Measurements from ENCODE around the gene MACROD2.

MACROD2 gene

DNA sequence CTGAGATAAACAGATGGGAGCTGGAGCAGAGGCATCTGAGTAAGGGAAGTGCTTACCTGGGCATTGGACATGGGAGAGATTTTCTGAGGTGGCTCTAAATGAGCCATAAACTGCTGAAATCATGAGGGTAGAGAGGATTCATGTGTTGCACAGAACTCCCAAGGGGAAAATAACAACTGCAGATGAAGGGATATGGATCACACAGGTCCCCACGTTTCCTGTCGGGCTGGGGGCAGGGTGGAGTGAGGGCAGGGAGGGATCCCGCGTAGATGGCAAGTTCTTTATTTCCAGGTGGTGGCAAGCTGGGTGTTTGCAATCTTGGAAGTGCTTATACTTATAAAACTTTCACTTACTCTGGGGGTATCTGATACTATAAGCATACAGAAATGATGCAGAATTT is 764.7 kb downstream of the MACROD2 start:
- DNase-seq (ENCODE audit: low read depth), result no peak

DNA sequence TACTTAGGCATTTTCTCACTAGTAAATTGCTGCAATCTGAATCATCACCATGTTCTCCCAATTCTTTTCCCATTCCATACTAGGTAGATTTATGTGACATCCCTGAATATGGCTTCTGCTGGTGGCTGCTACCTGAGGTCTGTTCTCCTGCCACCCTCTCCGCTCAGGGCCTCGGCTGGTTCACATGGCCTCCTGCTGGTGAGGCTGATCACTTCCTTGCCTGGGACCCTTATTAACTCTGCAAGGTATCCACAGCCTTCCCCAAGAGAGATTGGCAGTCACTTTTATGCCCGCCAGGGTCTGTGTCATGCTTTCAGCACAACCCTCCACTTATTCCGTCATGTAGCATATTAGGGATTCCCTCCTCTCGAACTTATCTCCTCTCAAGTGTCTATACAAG is 766.6 kb downstream of the MACROD2 start:
- DNase-seq (ENCODE audit: low read depth), result no peak

DNA sequence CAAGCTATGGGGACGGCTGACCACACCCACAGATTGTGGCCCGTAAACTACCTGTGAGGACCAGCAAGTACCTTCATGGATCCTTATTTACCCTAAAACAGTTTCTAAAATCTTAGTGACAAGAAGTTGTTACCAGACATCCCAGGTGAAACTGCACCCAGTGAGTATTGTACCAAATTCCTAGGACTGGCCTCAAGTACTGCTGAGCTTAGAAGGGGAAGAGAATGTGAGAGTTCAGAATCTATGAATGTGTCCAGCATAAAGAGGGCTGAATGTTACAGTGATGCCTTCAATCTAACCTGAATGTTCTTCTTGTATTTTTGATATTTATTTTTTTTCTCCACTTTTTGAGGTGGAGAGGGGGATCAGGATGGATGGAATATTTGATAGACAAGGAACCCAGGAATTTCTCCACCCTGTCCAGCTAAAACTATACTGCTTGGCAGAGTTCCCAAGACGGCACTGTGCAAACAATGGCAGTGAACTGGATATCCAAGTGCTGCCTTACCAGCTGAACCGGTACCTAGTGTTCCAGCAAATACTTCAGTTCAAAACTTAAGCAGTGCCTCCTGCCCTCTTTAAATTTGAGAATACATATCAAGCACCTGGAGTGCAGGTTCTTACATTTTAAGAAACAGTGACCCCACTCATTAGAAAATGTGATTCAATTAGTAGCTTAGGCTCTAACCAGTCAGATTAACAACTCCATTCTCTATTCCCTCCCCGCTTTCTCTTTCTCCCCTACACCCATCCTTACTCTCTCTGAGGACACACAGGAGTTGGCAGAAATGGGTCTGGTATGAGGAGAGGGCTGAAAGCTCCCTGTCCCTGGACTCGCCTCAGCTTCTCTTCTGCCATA is 769.4 kb downstream of the MACROD2 start:
- DNase-seq (ENCODE audit: low read depth), result no peak

DNA sequence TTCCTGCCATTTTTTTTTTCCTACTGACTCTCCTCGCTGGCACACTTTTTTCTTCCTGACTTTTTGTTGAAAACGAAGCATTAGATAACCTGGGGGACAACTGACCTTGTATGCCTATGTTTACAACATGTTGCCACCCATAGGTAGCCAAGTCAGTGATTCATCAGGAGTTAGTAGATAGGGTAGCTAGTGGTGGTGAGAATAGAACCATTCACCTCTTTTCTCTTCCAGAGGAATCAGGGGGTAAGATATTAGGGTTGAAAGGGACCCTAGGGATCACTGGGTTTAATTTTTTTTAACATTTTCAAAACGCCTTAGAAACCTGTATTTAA is 770.0 kb downstream of the MACROD2 start:
- DNase-seq (ENCODE audit: low read depth), result no peak

DNA sequence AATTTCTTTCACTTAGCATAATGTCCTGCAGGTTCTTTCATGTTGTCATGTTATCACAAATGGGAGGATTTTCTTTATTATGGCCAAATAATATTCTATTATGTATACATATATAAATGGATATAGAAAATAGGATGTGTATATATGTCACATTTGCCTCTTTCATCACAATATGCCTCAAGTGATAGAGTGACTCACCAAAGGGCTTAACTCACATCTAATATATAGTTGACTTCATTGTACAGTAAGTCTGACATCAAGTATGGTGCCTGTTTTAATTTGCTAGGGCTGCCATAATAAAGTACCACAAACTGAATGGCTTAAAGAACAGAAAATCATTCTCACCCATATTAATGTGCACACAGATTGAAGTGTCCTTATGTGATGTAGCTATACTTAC is 778.2 kb downstream of the MACROD2 start:
- DNase-seq (ENCODE audit: low read depth), result no peak

DNA sequence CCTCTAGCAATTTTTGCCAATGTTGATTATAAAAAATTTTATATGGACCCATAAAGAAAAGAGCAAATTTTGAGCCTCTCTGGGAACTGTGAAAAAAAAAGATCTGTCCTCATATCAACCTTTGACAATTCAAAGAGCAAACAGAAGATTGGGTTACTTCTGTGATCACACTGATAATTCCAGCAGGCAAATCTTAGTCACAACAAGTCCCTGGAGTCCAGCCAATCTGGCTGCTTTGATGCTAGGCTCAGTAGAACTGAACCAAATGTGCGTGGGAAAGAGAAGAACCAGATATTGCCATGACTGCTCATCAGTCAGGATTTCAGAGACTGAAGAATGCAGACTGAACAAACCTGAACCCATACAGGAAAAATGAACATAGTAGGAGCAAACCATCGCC is 780.5 kb downstream of the MACROD2 start:
- no peak for DNase-seq (ENCODE audit: low read depth)

DNA sequence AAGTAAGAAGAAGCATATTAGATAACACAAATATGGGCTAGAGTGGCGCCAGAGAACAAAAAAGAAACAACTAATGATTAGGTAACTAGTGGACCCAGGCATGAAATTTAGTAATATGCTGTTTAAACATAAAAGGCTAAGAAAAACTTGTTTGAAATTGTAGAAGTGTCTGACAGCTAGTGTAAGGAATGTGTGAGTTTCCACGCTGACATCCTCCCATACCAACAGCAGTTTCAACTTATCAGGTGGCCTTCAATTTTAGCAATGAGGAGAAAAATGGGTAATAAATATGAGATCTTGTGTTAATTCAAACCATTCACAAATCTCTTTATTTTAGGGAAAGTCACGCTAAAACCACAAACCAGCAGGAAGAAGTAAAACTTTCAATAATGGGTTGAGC is 782.3 kb downstream of the MACROD2 start:
- no peak for DNase-seq (ENCODE audit: low read depth)

DNA sequence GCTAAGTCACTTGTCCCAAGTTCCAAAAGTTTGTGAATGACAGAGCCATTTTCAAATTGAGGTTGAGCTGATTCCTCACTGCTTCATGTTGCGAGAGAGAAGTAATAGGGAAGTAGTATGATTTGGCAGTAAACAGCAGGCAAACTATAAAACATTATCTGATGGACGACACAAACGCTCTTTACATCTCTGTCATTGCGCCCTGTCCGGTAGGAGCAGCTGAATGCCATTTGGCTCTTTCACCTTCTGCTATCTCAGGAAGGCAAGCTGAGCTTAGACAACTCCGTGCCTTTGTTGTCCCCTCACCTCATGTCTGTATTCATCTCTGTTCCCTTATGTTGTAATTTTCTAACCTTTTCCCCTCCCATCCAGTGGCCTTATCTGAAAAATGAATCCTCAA is 782.8 kb downstream of the MACROD2 start:
- DNase-seq (ENCODE audit: low read depth), result no peak

DNA sequence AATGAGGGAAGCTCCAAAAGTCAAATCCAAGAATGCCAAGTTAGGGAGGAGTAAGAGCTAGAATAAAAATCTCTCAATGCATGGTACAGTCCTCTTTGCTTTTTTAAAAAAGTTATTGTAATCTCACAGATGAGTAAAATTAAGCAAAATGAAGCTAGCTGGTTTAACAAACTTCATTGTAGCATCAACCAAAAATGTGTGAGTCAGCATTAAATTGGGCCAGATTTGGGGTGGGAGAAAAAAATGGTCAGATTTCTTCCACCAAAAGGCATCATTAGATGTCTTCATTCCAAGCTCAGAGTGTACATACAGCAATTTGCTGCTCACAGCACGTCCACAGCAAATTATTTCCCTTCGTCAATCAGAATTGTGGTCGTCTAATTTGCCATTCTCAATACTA is 783.6 kb downstream of the MACROD2 start:
- no peak for DNase-seq (ENCODE audit: low read depth)

DNA sequence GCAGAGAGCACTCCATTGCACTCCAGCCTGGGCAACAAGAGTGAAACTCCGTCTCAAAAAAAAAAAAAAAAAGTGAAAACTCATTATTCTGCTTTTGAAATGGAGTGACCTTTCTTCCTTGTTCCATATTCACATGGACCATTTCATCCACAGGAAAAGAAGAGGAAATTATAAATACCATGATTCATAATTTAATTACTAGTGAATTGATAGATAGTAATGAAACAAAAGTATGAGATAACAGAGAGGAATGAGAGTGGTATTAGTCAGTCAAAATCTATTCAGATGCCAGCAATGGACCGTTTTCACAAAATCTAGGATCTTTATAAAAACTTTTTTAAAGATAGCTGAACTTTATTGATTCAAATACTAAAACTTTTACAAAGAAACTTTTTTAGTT is 785.2 kb downstream of the MACROD2 start:
- no peak for DNase-seq (ENCODE audit: low read depth)

DNA sequence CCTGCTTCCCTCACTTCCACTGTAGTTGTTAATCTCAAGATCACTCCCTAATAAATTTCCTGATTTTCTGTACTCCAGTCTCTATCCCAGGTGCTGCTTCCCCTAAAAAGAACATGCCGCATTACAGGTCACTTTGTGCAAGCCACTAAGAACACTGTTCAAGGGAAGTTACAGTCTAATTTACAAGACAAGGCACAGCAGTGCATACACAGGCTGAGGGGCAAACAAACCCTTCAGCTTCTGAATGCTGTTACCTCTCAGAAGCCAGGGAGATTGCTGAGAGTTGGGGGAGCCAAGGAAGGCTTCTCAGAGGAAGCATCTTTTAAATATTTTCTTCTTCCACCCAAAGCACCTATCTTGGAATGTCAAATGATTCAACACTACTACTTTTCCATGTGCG is 787.4 kb downstream of the MACROD2 start:
- no peak for DNase-seq (ENCODE audit: low read depth)

DNA sequence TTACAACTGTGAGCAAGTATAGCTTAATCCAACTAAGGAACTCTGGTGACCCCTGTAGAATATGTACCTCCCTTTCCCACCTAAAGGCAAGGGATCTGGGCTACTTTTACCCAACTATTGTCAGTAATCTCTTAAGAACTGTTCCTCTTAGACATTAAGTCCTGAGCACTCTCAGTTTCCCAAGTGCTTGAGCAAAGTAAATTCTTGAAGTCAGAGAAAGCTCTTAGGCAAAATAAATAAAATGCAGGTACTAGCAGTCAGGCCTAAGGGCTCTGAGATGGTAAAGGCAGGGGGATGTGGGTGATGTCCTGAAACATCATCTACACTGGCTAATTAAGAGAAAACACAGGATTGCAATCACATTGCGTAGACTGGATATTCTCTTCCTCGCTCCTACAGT is 788.5 kb downstream of the MACROD2 start:
- no peak for DNase-seq (ENCODE audit: low read depth)

DNA sequence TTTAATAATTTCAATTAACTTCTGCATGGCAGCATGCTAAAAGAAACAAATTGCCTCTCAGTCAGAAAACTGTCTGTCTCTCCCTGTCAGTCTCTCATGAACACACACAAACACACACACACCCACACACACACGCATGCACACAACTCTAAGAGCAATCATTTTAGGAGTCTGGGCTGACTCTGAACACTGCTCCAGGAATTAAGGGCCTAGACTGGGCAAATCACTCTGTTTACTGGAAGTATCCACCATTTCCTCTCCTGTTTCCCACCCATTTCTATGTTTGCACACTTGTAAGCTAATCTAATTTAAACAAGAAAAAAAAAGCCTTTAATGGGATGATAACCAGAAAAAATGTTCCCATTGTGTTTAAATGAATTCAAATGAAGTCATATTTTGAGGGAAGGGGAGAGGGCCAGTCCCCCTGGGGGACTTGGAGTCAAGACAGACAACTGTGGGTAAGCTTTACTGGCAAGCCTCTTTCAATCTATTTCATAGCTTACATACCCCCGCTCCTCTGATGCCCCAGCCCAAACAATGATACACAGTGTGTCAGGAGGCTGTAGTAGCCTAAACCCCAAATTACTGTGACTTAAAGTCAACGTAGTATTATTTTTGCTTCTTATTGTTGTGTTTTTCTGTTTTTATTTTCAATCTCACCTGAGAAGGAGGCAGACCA is 789.9 kb downstream of the MACROD2 start:
- DNase-seq (ENCODE audit: low read depth), result no peak

DNA sequence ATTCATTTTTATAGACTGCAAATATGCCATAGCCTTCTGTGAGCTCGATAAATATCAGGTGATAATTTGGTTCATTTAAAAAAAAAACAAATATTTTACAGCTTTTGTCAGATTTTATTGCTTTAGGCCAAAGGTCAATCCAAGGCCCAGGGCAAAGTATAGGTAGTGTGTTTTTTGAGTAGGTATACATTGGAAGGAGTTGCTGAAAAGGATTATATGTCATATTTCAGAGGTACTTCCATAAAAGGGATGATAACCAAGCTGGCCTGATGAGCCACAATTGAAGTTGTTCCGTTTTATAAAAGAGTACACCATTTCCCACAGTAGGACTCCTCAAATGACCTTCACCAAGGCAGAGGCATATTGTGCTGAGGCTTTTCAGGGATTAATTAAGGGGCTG is 794.9 kb downstream of the MACROD2 start:
- DNase-seq (ENCODE audit: low read depth), result no peak

DNA sequence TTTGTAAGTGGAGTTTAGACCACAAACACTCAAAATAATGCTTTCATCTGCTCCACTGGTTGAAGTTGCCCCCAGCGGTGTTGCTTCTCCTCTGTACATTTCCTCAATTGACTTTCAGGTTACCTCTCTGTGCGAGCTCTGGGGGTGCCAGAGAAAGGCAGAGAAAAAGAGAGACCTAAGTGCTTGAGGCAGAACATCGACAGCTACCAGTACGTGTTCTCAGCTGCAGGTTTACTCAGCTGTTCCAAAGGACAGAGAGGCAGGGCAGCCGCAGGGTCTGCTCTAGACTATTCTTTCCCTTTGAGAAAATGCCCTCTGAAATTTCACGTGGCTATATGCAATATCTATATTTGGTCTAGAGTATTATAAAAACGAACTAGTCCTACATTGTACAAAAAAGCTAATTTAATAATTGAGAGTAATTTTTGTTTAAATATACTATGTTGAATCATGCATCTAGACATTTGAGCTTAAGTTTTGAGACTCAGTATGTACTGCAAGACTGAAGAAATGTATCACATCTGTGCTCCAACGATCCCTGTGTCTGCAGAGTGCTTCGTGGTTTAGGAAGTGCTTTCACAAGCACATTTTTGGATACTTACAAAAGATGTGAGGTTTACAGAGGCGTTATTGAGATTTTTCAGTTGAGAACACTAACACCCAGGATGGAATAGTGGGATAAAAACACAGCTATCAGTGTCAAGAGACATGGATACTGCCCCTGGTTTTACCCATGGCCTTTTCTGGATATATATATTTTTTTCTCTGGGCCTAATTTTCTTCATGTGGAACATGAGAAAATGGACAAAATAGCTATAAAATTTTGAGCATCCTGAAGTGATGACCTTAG is 795.7 kb downstream of the MACROD2 start:
- DNase-seq (ENCODE audit: low read depth), result no peak

DNA sequence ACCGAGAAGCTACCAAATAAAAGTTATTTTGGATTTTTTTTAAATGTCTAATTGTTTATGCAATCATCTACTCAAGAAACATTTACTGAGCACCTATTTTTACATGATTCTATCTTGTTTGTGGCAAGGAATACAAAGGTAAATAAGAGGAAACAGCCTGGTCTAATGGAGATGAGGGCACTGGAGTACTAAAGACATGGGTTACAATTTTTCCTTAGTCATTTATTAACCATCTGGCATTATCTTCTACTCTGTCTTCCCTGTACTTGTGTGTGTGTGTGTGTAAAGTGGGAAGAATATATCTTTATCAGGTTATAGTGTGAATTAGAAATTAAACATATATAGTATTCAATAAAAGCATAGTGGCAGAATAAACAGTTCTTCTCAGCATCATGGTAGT is 797.6 kb downstream of the MACROD2 start:
- DNase-seq (ENCODE audit: low read depth), result no peak

DNA sequence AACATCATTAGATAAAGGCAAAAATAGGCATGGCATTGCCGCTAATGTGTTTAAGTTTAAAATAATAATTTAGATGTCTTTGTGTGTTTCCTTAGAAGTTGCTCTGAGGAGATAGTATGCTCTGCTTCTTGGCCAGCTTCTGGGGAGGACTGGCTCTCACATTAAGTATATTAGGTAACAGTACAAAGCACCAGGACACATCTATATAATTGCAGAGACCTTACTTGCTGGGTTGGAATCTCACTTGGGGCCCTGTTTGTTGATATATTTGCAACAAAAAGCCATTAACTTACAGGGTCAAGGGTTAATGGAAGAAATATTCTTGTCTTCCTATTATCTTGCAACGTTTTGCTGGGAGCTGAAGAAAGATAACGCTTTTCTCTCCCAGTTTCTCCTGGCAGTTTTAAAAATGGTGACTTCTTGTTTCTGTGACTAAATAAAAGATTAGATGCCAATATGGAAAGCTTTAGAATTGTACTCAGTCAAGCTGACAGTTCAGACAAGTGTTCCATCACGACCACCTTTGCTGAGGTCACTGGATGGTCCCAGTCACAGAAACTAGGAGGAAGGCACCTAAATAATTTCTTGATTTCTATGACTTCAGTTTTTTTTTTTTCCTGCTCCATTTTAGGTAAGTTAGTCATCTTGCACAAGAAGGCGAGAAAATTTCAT is 804.4 kb downstream of the MACROD2 start:
- DNase-seq (ENCODE audit: low read depth), result no peak

DNA sequence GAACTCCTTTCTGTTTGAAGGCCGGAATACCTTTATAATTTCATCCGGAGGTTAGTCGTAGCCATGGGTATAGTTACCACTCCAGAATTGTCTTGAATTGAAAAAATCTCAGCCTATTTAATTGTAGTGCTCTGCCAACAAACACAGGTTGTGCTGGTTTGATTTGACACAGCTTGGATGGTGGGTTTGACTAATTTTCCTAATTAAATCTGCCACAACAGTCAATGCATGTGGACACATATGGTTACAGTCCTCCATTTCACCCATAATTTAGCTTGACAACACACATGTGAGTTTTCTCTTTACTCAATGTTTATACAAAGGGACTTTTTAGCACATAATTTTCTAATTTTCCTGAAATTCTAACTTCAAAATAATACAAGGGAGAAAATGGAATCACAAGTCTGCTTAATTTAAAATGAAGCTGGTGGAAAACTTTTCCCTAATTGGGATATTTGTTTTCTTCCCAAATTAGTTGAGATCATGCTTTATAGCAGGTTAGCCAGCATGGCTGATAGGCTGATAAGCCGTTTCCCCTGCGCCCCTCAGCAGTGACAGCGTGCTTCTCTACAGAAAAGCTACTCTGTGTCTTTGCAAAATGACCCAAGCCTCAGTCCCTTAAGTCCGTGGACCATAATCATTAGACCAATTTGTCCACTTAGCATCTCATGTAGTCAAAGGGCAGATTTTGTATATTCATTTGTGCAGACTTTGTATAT is 805.5 kb downstream of the MACROD2 start:
- no peak for DNase-seq (ENCODE audit: low read depth)

DNA sequence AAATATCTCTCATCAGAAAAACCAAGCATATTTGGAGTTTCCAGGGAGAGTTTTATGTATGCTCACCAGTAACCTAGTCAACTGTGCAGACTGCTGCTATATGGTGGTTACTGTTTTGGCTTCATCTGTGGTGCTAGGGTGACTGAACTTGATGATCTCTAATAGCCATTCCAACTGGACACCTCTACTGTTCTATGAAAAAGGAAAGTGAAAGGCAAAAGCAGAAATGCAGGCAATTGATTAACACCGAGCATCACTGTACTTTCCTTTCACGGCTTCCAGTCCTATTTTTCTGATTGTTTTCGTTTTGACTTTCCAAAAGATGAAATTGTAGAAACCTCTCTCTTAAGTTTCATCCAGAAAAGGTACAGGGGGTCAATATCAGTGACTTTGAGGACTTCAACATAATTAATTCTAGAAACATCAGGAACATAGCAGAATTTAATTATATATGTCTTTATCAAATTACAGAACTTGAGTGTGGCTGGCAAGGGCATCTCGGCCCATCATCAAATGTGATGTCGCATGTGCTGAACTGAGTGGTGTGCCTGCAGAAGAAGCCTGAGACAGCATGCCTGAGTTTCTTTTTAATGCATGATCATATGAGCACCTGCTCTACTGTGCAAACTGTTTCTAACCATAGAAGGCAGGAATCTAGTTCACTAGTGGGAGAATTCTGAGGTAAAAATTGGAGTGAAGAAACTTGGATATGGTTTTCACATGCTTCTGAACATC is 806.4 kb downstream of the MACROD2 start:
- no peak for DNase-seq (ENCODE audit: low read depth)

DNA sequence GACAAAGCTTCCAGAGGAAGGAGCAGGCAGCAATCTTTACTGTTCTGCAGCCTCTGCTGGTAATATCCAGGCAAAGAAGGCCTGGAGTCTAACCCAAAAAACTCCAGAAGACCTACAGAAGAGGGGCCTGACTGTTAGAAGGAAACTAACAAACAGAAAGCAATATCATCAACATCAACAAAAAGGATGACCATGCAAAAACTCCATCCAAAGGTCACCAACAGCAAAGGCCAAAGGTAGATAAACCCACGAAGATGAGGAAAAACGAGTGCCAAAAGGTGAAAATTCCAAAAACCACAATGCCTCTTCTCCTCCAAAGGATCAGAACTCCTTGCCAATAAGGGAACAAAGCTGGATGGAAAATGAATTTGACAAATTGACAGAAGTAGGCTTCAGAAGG is 811.9 kb downstream of the MACROD2 start:
- no peak for DNase-seq (ENCODE audit: low read depth)

DNA sequence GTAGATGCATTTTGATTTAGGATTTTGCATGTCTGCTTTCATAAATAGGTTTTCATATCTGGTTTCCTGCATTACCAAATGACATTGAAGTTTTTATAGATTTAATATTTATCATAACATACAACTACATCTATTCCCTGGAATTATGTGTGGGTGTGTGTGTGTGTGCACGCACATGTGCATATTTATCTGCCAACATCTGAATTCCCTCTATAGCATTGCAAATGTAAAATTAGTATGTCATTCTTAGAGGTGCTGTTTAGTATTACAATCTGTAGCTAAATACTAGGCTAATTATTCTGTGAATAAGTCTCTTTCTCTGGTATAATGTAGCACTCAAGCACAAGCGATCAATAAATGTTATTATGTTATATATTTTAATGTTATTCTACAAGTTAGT is 820.0 kb downstream of the MACROD2 start:
- DNase-seq (ENCODE audit: low read depth), result no peak
